ENCODE data around the gene GALM.

The GALM gene

DNA sequence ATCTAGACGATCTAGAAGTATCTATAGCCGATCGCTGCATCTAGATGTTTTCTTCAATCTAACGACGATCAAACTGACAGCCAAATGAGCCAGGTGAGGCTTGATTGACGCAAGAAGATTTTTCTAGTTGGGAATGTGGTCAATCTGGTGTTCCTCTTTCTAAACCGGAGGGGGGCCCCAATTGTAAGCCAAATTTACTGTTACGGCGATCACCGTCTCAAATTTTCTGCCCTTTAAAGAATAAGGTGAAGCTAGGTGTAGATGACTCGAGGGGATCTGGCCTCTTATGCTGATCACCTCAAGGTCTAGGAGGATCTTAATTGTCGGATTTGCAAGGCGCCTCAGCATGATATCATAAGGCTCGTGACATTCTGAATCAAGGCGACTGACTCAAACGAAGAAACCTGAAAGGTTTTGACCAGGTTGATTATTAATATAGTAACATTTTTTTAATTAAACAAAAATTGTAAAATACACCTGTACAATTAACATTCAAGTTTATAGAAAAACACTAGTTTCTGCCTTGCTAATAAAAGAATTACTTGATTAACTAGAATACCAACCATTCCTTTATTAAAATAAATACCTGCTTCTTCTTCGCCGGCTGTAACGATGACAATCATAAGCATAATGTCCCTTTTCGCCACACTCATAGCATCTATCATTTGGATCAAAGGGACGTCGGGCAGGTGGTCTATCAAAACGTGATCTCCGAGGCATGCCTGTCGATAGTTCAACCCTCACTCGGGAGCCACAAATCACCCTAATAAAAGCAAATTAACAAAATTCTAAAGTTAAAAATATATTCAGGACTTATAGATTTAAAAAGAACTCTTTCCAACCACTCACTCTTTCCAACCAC lies 83.3 kb downstream of the GALM start:
- no peak; the same call in 1 of the 2 replicates for TF ChIP-seq POLR2AphosphoS5 (IDR thresholded peaks at IDR 0.05; ENCODE audit: low read depth, low read length)
- TF ChIP-seq FOXP2 (optimal IDR thresholded peaks at IDR 0.05; ENCODE audit: borderline replicate concordance, extremely low read depth, extremely low read length, insufficient read depth): no peak
- no peak for TF ChIP-seq TAF1 (IDR thresholded peaks at IDR 0.05; ENCODE audit: borderline replicate concordance, insufficient read depth, low read length)
- TF ChIP-seq SIN3A (IDR thresholded peaks at IDR 0.05; ENCODE audit: borderline replicate concordance, insufficient read depth, low read length): no peak
- TF ChIP-seq, protein P1, sequence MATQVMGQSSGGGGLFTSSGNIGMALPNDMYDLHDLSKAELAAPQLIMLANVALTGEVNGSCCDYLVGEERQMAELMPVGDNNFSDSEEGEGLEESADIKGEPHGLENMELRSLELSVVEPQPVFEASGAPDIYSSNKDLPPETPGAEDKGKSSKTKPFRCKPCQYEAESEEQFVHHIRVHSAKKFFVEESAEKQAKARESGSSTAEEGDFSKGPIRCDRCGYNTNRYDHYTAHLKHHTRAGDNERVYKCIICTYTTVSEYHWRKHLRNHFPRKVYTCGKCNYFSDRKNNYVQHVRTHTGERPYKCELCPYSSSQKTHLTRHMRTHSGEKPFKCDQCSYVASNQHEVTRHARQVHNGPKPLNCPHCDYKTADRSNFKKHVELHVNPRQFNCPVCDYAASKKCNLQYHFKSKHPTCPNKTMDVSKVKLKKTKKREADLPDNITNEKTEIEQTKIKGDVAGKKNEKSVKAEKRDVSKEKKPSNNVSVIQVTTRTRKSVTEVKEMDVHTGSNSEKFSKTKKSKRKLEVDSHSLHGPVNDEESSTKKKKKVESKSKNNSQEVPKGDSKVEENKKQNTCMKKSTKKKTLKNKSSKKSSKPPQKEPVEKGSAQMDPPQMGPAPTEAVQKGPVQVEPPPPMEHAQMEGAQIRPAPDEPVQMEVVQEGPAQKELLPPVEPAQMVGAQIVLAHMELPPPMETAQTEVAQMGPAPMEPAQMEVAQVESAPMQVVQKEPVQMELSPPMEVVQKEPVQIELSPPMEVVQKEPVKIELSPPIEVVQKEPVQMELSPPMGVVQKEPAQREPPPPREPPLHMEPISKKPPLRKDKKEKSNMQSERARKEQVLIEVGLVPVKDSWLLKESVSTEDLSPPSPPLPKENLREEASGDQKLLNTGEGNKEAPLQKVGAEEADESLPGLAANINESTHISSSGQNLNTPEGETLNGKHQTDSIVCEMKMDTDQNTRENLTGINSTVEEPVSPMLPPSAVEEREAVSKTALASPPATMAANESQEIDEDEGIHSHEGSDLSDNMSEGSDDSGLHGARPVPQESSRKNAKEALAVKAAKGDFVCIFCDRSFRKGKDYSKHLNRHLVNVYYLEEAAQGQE (IDR thresholded peaks at IDR 0.05; ENCODE audit: insufficient read depth in 1 of 2, low read depth in 2 of 2, low read length in 2 of 2): no peak

DNA sequence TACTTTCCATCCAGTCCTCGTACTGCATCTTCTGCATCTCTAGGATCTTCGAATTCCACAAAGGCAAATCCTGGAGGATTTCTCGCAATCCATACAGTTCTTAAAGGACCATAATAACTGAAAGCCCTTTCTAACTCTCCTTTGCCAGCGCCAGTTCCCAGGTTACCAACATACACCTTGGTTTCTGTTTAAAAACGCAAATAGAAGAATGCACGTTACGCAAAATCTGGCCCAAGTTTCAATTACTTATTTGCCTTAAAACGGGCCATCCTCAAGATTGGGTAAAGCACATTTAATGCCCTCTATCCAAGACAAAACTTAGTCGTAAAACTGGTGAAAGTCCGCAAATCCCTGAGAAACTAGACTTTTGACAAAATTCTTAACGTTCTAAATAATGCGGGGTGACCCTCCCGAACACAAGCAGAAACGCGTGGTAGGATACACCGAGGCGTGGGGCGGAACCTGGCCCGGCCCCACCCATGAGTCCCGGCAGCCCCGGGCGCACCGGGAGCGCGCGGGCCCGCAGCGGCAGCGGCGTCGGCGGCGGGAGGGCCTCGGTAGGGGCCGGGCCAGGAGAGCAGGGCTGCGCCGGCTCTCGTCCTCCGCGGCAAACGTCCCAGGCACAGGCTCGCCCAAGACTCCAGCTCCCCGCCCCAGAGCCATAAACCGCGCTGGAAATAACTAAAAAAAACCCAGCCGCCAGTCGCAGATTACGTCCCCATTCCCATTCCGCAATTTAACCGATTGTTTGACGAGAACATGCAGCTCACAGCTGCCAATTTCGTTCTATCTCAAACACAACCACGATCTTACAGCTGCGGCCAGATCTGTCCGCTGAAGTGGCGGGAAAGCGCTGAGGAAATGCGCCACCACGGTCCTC lies 84.3 kb downstream of the GALM start:
- TF ChIP-seq FOXP2 (optimal IDR thresholded peaks at IDR 0.05; ENCODE audit: borderline replicate concordance, extremely low read depth, extremely low read length, insufficient read depth) (no peak), POLR2AphosphoS5 (IDR thresholded peaks at IDR 0.05; ENCODE audit: low read depth, low read length) (no peak), SIN3A (IDR thresholded peaks at IDR 0.05; ENCODE audit: borderline replicate concordance, insufficient read depth, low read length) (0 out of 2 replicates have a peak, but pooled peaks have one; percentile 29)

DNA sequence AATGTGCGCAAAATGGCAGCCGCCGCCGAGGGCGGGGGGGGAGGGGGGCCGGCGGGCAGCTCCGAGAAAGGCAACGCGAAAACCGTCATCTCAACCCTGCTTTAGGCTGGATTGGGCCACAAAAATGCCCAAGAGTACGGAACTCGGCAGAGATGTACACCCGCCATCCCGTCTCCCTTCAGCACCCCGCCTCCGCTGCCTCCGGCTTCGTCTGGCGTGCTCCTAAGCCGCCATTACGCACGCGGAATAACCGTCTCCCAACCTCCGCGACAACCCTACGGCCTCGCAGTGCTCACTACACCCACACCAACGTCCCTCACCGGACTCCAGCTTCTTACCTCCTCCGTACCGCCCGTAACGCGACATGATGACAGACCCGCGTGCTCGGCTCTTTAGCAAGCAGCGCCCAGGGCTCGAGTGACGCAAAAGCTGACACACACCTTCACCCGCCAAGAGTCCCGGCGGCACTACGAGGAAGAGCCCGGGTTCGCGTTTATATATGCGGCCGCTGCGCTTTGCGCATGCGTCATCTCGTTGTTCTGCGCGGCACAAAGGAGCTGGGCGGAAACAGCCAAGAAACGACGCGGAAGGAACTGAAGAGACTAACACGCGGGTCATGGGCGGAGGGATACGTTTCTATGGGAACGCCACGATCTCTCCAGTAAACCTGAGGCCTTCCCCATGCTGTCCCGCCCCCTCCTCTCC lies 85.1 kb downstream of the GALM start, which contains the start of gene SRSF7:
TSS of gene SRSF7 (minus strand) at position 471 of the 705 bp plus-strand sequence. CDS start at position 366, 105 bp downstream.
- TF ChIP-seq SIN3A (IDR thresholded peaks at IDR 0.05; ENCODE audit: borderline replicate concordance, insufficient read depth, low read length) (peak; percentile 54; the same call in 1 of the 2 replicates), TAF1 (IDR thresholded peaks at IDR 0.05; ENCODE audit: borderline replicate concordance, insufficient read depth, low read length) (peak; percentile 98), POLR2AphosphoS5 (IDR thresholded peaks at IDR 0.05; ENCODE audit: low read depth, low read length) (peak; percentile 100), FOXP2 (optimal IDR thresholded peaks at IDR 0.05; ENCODE audit: borderline replicate concordance, extremely low read depth, extremely low read length, insufficient read depth) (peak; percentile 91)
- TF ChIP-seq, protein P1 (IDR thresholded peaks at IDR 0.05; ENCODE audit: insufficient read depth in 1 of 2, low read depth in 2 of 2, low read length in 2 of 2): peak; percentile 62 to 68; a peak in 2 of 4 replicates

DNA sequence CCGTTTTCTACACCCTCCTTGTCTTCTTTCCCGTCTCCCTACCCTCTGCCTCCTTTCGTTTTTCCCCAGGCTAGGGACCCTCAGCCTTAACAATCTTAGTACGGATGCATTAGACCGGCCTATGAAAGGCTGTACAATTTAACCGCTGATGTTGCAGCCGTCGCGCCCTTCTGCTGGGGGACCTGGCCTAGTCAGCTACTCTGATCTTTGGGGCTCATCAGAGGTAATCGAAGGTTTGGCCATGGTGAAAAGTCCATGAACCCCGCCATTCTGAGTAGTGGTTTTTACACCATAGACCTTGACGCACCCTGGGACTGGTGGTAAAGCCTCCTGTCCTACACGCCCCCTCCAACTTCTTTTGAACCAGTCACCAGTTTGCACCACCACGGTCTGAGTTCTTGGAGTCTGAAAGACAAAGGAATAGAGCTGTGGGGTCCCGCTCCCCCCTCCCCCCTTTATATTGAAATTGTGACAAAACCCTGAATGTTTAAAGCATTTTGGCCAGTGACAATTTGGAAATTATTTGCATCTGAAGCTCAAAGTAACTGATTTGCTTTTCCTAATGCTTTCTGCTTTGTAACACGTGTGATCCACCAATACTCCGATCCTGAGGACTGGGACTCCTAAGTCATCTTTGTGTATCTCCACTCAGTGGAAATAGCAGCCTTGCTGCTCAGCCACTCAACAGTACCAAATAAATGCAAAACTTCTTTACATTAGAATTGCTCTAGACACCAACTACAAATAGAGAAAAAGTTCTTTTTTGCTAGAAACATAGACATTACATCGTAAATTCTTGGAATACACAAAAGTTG lies 85.9 kb downstream of the GALM start:
- TF ChIP-seq FOXP2 (optimal IDR thresholded peaks at IDR 0.05; ENCODE audit: borderline replicate concordance, extremely low read depth, extremely low read length, insufficient read depth) (no peak), TAF1 (IDR thresholded peaks at IDR 0.05; ENCODE audit: borderline replicate concordance, insufficient read depth, low read length) (no peak), POLR2AphosphoS5 (IDR thresholded peaks at IDR 0.05; ENCODE audit: low read depth, low read length) (no peak), SIN3A (IDR thresholded peaks at IDR 0.05; ENCODE audit: borderline replicate concordance, insufficient read depth, low read length) (no peak)
- TF ChIP-seq, protein P1 (IDR thresholded peaks at IDR 0.05; ENCODE audit: insufficient read depth in 1 of 2, low read depth in 2 of 2, low read length in 2 of 2): no peak

All from PFSK-1 (cell line).